Transverse colon (tissue), 4 donors: ENCODE results near the gene YPEL4. TPM values are rescaled to one million over a fixed set of nuclear protein-coding genes. Genes with fewer than 3 reads are reported as not detected.

Source experiments
- DNase-seq: peaks from one replicate; pipeline ENCODE4 v3.0.0-alpha.2; 2019
- H3K27ac ChIP-seq, 4 donors: fragments of 200-600 bp; sonication (generic); 2 replicates each; pipeline ENCODE4 v1.5.1; 2016 to 2018; ENCODE audit warnings: inconsistent platforms in 4 of 4
- H3K27me3 ChIP-seq: fragments of 200-600 bp; sonication (generic); 2 replicates; pipeline ENCODE4 v1.5.1; 2017; ENCODE audit warnings: inconsistent platforms
- H3K36me3 ChIP-seq, 4 donors: fragments of 200-600 bp; sonication (generic); 2 replicates each; pipeline ENCODE4 v1.5.1; 2017 to 2019; ENCODE audit warnings: inconsistent platforms in 4 of 4
- H3K4me1 ChIP-seq, 4 donors: fragments of 200-600 bp; sonication (generic); 2 replicates each; pipeline ENCODE4 v1.5.1; 2017 to 2020; ENCODE audit warnings: inconsistent platforms in 4 of 4
- H3K4me3 ChIP-seq, 4 donors: fragments of 200-600 bp; sonication (generic); 1 replicate in 1 of 4; 2 replicates in 3 of 4; pipeline versions ENCODE4 v1.5.1 to v1.6.1; 2017 to 2019; ENCODE audit warnings: inconsistent platforms in 4 of 4
- H3K9me3 ChIP-seq, 2 donors: fragments of 200-600 bp; sonication (generic); 2 replicates each; pipeline ENCODE4 v1.5.1; 2017 to 2019; ENCODE audit warnings: inconsistent platforms in 2 of 2
- EP300 ChIP-seq: sonication (generic); formaldehyde crosslinking; IDR thresholded peaks from one replicate; pipeline ENCODE4 v1.6.1; 2017; ENCODE audit warnings: antibody characterized with exemption, low read depth
- POLR2A ChIP-seq: fragments of 450-650 bp; IDR thresholded peaks from one replicate; pipeline ENCODE4 v1.6.1; 2016; ENCODE audit warnings: antibody characterized with exemption, mild to moderate bottlenecking, moderate library complexity
- POLR2AphosphoS5 ChIP-seq, 3 donors: sonication (generic); formaldehyde crosslinking; IDR thresholded peaks; one replicate each; pipeline ENCODE4 v1.6.1; 2016; ENCODE audit warnings: antibody characterized with exemption in 3 of 3
- WGBS, 2 donors: methylation state at CpG; one replicate each; pipeline ENCODE4 v1.1.5; 2018; ENCODE audit warnings: low coverage in 1 of 2; 5-methylcytosine and 5-hydroxymethylcytosine counted together
- in situ Hi-C, 4 donors: fragments of 200-750 bp; cut with MboI; loops; one replicate each; pipeline versions ENCODE4 v1.15.0 to v1.15.1; 2017; ENCODE audit warnings: low sequenced_read_pairs in 3 of 4, low pct_ligation_motif_present in 1 of 4, low pct_unique_long_range_greater_than_20kb in 1 of 4
- intact Hi-C: fragments of 100-400 bp; cut with DNase I; formaldehyde crosslinking; loops from one replicate; pipeline ENCODE4 v1.15.1; 2023; ENCODE audit warnings: low total_unique reads
- total RNA-seq, 4 donors: library from RNA; depleted of rRNA; stranded (reverse); fragments of >200 nt; gene quantifications; one replicate each; pipeline ENCODE4 v1.1.0, GENCODE V29; 2016
- TF ChIP-seq, protein P1 (sequence below), 5 experiments: fragments of 200-600 bp in 3 of 5; fragments of 450-650 bp in 2 of 5; sonication (generic) in 3 of 5; IDR thresholded peaks; 1 replicate in 2 of 5; 2 replicates in 3 of 5; pipeline ENCODE4 v1.5.1; 2016 to 2017; ENCODE audit warnings: antibody characterized with exemption in 5 of 5, inconsistent platforms in 3 of 5, mild to moderate bottlenecking in 2 of 5, moderate library complexity in 1 of 5

Gene YPEL4
- total RNA-seq, 4 donors from 2014 or later: 0.68 to 0.95 TPM; not detected in 2

DNA sequence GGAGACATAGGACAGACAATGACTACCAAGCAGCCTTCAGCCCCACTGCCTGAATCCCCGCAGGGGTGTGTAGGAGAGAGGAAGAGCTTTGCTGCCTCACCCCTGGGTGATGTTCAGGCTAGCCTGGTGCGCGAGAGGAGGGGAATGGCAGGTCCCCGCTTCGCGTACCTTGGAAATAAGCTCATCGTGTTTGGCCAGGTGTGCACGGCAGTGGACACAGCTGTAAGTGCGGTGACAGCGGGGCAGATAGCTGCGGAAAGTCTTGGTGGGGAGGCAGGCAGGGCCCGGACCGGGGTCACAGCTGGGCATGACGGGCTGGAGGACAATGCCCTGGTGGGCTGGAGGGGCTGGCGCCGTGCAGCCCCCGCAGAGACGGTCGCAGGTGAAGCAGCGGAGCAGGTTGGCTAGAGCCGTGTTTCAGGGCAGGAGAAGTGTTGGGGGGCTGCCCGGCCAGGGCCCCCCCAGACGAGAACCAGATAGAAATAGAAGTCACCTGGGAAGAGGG, 2.9 kb downstream of the YPEL4 start:
- intact Hi-C loops: no loop called here
- Histone ChIP-seq H3K27ac (no peak overlapping the region), H3K4me1 (peaks cover 10 to 57% (median 16%) of the 10 kb centered on the region in 4 donors), H3K4me3 (no peak overlapping the region), H3K36me3 (no peaks in the 10 kb centered on the region), H3K9me3 (no peaks in the 10 kb centered on the region), H3K27me3 (peaks cover 56% of the 10 kb centered on the region)
- DNase-seq: no peak
- in situ Hi-C loops: loop anchor here (10.0 to 25.0 kb wide), 4 partner anchors 82 to 310 kb away; partner anchors contain the start of genes P2RX3 (in 2 of the 4), RTN4RL2 (in 2 of the 4), SSRP1 (in 2 of the 4) and UBE2L6 (in 1 of the 4)
- TF ChIP-seq, protein P1, sequence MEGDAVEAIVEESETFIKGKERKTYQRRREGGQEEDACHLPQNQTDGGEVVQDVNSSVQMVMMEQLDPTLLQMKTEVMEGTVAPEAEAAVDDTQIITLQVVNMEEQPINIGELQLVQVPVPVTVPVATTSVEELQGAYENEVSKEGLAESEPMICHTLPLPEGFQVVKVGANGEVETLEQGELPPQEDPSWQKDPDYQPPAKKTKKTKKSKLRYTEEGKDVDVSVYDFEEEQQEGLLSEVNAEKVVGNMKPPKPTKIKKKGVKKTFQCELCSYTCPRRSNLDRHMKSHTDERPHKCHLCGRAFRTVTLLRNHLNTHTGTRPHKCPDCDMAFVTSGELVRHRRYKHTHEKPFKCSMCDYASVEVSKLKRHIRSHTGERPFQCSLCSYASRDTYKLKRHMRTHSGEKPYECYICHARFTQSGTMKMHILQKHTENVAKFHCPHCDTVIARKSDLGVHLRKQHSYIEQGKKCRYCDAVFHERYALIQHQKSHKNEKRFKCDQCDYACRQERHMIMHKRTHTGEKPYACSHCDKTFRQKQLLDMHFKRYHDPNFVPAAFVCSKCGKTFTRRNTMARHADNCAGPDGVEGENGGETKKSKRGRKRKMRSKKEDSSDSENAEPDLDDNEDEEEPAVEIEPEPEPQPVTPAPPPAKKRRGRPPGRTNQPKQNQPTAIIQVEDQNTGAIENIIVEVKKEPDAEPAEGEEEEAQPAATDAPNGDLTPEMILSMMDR (IDR thresholded peaks at IDR 0.05): no peak
- TF ChIP-seq POLR2AphosphoS5 (IDR thresholded peaks at IDR 0.05) (no peak), EP300 (no peak), POLR2A (no peak)
- WGBS, 2 donors: 23% methylated on average over 23 of the region's 23 CpGs; no CpG with 5 or more reads in 1 of the 2 donors

DNA sequence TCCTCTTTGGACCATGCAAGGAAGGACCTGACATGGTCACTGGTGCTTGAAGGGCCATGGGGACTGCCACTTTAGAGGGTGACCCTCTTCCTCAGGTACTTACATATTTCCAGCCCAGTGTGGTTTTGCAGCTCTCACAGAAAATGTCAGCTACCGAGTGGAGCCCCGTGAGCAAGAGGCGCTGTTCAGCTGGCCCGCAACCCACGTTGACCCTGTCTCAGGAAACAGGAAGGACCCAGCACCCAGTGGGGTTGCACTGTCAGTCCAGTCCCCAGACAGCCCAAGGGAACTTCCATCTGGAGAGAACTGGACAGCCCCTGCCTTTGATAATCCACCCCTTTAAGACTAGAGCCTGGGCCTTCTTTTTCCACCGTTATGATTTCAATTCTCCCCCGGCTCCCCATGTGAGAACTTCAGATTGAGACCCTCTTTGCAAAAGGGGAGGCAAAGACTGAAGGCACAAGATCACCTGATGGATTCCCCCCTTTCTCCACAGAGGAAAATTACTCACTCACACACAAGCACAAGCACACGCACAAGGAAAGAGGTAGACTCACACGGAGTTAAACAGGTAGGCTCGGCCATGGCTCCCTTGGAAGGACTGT, 3.4 kb downstream of the YPEL4 start:
- Histone ChIP-seq H3K27me3 (peaks cover 56% of the 10 kb centered on the region), H3K4me3 (no peak overlapping the region), H3K36me3 (no peaks in the 10 kb centered on the region), H3K27ac (peak overlapping the region in 1 of 4 donors; percentile 64), H3K4me1 (peaks cover 10 to 57% (median 16%) of the 10 kb centered on the region in 4 donors), H3K9me3 (no peaks in the 10 kb centered on the region)
- intact Hi-C loops: no loop called here
- in situ Hi-C loops: loop anchor here (10.0 to 25.0 kb wide), 4 partner anchors 81 to 309 kb away; partner anchors contain the start of genes P2RX3 (in 2 of the 4), RTN4RL2 (in 2 of the 4), SSRP1 (in 2 of the 4) and UBE2L6 (in 1 of the 4)
- WGBS, 2 donors: 55 to 63% methylated on average over 2 to 10 of the region's 10 CpGs
- no peak for DNase-seq
- TF ChIP-seq EP300 (no peak), POLR2AphosphoS5 (IDR thresholded peaks at IDR 0.05) (no peak), POLR2A (no peak)
- TF ChIP-seq, protein P1 (IDR thresholded peaks at IDR 0.05): no peak

DNA sequence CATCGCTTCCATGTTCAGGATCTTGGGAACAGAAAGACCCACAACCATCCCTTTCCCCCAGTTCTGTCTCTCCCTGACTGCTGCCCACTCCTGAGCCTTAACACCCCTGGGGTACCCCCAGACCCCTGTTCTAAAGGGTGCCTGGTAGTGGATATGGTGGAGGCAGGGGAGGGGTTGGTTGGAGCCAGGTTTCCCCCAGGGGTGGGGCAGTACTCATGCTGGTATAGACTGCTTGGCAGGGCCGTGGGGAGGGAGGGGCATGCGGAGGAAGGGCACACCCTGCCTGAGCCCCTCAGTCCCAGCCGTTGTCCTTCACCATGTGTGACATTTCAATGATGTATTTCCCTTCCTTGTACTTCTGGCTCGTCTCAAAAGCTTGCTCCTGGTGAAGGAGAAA, 4.0 kb downstream of the YPEL4 start:
- TF ChIP-seq POLR2AphosphoS5 (IDR thresholded peaks at IDR 0.05): no peak
- no peak for TF ChIP-seq EP300
- TF ChIP-seq, protein P1 (IDR thresholded peaks at IDR 0.05): no peak
- no peak for TF ChIP-seq POLR2A
- intact Hi-C loops: no loop called here
- Histone ChIP-seq H3K9me3 (no peaks in the 10 kb centered on the region), H3K36me3 (no peaks in the 10 kb centered on the region), H3K27ac (peak overlapping the region in 3 of 4 donors; percentile 10 to 64 (median 21)), H3K27me3 (peaks cover 53% of the 10 kb centered on the region), H3K4me1 (peaks cover 10 to 60% (median 16%) of the 10 kb centered on the region in 4 donors), H3K4me3 (no peak overlapping the region)
- in situ Hi-C loops: loop anchor here (10.0 to 25.0 kb wide), 4 partner anchors 81 to 308 kb away; partner anchors contain the start of genes P2RX3 (in 2 of the 4), RTN4RL2 (in 2 of the 4), SSRP1 (in 2 of the 4) and UBE2L6 (in 1 of the 4)
- DNase-seq: no peak
- 34 to 80% methylated on average over 1 to 5 of the region's 5 CpGs for whole genome bisulfite sequencing, 2 donors
